HG02852 (cell line): ENCODE data around the gene FRAT1.

Source experiments
- ATAC-seq: cut with Tn5 transposase; IDR thresholded peaks from one replicate; pipeline ENCODE4 v1.9.1; 2021; ENCODE audit warnings: mild to moderate bottlenecking, moderate library complexity; ENCODE audit not compliant: unreplicated experiment

The FRAT1 gene

DNA sequence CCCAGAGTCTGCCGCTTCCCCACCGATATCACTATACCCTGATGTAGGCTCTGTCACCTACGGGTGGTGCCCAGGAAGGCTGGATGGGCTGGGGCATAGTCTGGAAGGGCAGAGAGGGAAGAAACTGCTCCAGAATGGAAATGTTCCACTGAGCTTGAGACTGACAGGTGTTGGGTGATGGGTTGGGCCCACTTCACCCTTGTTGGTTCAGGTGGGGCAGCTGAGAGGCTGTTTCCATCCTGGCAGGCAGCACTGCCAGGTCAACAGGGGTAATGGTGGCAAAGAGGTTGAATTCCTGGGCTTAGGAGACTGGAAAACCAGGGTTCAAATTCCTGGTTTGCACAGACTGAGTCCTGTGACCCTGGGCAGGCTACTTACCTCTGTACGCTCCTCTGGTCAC lies 44.0 kb downstream of the FRAT1 start:
- no peak for ATAC-seq

DNA sequence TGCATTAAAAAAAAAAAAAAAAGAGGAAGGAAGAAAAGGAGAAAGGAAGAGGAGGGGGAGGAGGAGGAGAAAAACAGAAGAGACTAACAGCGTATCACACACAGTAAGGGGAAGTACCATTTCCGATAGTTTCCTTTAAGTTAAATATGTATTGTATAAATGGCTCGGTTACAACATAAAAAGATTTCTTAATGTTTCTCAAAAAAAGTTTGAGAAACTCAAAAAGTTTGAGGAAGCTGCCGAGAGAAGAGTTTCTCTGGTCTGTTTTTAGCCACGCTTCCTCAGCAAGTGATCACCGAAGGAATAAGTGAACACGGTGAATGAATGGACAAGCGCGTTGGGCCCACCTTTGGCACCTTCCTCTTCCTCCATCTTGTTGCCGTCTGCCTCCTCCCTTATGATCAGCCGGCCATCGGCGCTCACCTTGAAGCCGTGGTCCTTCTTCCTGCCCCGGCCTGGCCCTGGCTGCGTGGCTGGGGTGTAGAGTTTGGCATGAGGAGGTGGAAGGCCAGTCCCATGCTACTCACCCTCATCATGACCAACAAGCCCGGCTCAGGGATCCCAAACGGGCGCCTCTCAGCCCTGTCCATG lies 46.8 kb downstream of the FRAT1 start:
- no peak for ATAC-seq

DNA sequence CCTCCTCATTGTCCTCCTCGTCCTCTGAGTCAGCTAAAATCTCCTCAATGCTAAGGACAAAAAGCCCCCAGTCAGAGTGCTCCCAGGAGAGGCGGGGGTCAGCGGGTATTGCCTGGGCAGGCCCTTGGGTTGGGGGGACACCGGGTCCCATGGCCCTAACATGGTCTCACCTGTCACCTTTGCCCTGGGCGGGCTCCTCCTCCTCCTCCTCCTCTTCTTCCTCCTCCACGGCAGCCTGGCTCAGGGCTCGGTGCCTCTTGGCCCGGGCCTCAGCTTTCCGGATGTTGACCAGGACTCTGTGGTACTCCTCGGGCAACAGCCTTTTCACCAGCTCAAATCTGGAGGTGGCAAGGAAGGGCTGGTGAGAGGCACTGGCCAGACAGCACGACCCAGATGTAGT lies 47.5 kb downstream of the FRAT1 start:
- ATAC-seq = no peak

DNA sequence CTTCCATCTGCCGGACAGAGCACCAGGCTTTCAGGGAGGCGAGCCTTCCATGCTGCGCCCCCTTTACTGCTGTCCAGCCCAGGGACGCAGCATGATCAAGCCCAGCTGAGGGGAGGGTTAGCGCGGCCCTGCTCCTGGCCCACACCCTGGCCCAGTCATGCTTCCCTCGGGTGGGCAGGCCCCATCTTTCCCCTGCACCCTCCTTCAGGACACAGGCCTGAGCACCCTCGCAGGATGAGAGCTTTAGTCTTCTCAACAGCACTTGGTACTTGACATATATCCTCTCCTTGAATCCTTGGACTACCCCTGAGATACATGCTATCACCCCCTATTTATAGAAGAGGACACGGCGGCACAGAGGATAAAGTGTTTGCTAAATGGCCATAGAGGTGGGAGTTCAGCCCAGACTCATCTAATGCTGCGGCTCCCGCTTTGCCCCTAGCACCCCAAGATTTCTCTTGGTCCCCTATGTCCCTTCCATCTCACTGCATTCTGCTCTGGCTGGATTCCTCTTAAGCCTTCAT lies 48.1 kb downstream of the FRAT1 start:
- no peak for ATAC-seq
